NCI-H2029 (cell line): ENCODE data around the gene ESRRA.

Experiments used
- DNase-seq: peaks from one replicate; lab custom pipeline; 2025; lab: John Stamatoyannopoulos, UW

ESRRA gene

GRCh38 chr11:64352099-64352994, 47.0 kb downstream of the ESRRA start:
- no peak for DNase-seq

GRCh38 chr11:64352995-64353714, 47.8 kb downstream of the ESRRA start:
- no peak for DNase-seq

DNA sequence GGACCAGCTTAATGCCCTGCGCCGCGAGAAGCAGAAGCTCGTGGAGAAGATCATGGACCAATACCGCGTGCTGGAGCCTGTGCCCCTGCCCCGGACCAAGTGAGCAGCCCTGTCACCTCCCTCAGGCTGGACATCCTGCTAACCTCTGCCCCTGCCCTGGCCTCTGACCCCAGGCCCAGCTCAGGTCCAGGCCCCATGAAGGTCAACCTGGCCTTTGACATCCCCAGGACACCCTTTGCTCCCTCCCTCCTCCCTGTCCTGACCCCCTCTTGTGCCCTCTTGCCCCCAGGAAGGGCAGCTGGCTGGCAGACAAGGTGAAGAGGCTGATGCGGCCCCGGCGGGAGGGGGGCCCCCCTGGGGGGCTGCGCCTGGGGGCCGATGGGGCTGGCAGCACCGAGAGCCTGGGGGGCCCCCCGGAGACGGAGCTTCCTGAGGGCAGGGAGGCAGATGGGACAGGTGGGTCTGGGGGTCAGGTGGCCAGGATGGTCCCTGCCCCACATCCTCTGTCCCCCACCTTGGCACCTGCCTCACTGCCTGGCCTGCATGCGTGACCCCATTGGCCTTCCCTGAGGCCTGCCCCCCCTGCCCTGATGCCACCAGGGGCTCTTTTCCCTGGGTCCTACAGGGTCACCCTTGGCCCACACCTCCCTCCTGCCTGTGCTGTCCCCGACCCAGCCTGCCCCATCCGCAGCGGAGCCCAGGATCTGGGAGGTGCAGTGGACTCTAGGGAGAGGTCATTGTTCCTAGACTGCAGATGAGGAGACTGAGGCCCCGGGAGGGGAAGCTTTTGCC, 48.6 kb downstream of the ESRRA start:
- DNase-seq, result no peak

GRCh38 chr11:64355078-64355940, 50.0 kb downstream of the ESRRA start:
- peak; percentile 51 for DNase-seq

GRCh38 chr11:64356498-64357411, 51.4 kb downstream of the ESRRA start:
- no peak for DNase-seq

GRCh38 chr11:64357446-64357845, 52.1 kb downstream of the ESRRA start:
- no peak for DNase-seq

GRCh38 chr11:64357904-64358535, 52.7 kb downstream of the ESRRA start:
- DNase-seq, result no peak

GRCh38 chr11:64358536-64358906, 53.2 kb downstream of the ESRRA start:
- no peak for DNase-seq

DNA sequence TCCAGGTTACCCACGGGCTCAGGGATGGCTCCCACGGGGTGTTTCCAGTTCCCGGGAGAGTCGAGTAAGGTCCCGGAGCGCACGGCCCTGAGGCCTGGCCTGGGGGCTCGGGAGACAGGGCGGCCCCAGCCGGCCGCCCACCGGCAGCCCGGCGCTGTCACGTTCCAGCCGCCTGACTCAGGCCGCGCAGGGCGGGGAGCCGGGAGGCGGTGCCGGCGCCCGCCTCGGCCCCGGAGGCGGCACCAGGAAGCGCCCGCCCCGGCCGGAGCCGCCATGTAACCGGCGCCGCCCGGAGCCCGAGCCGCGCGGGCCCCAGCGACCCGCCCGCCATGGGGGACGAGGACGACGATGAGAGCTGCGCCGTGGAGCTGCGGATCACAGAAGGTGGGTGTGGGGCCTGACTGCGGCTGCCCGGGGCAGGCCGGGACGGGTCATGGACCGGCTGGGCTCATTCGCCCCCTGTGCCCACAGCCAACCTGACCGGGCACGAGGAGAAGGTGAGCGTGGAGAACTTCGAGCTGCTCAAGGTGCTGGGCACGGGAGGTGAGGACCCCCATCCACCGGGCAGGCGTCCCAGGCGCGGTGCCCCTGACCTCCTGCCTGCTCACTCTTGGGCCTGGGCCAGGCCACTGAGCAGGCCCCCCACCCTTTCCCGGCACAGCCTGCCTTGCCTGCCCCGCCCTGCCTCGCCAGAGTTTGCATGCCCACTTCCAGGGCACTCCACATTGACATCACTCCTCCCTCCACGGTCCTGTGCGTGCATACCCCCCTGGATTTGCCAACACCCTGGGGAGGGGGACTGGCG, 53.8 kb downstream of the ESRRA start, which contains the start of gene RPS6KA4:
TSS of gene RPS6KA4 (plus strand) at position 256 of the 805 bp plus-strand sequence. CDS start at position 330, 74 bp downstream.
- peak; percentile 26 for DNase-seq

DNA sequence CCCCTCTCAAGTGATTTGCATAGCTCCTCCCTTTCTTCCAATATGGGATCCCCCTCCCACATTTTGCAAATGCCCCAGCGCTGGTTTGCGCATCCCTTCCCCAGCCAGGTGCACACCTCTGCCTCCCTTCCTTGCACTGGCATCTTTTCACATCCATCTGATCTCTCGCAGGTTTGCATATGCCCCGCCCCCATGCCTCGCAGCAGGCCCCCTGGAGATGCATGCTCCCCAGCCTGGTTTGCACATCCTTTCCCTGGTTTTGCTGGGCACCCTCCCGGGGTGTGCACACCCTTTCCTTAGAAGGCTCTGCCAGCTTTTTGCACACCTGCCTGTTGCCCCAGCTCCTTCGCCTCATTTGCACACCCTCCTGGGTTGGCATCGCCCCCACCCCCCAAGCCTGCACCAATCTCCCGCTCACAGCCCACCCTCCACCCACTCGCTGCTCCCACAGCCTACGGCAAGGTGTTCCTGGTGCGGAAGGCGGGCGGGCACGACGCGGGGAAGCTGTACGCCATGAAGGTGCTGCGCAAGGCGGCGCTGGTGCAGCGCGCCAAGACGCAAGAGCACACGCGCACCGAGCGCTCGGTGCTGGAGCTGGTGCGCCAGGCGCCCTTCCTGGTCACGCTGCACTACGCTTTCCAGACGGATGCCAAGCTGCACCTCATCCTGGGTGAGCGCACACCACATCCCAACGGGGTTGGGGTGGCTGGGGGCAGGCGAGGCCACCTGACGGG, 54.6 kb downstream of the ESRRA start:
- DNase-seq, result no peak

- DNase-seq, result no peak
Observed at GRCh38 chr11:64360448-64360921, 55.2 kb downstream of the ESRRA start.

DNA sequence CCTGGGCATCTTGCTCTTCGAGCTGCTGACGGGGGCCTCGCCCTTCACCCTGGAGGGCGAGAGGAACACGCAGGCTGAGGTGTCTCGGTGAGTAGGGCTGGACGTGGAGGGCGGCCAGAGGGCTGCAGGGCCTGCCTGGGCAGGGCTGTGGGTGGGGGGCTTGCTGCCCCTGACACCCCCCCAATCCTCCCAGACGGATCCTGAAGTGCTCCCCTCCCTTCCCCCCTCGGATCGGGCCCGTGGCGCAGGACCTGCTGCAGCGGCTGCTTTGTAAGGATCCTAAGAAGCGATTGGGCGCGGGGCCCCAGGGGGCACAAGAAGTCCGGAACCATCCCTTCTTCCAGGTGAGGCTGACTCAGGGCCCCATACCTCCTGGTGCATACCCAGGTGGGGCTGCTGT, 56.3 kb downstream of the ESRRA start:
- DNase-seq, result no peak

DNA sequence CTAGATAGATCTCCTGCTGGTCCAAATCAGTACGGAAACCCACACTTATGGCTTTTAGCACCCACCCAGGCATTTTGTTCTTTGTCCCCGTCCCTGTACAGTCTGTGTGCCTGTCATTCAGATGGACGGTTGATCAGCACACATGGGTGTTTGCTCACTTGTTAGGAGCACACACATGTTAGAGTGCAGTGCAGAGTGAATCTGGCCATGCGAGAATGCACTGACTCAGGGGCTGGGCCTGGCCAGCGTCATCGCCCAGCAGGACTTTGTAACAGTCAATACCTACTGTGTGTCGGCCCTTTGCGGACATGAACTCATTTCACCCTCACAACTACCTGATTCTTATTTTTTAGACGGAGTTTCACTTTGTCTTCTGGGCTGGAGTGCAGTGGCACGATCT, 57.0 kb downstream of the ESRRA start:
- no peak for DNase-seq

DNA sequence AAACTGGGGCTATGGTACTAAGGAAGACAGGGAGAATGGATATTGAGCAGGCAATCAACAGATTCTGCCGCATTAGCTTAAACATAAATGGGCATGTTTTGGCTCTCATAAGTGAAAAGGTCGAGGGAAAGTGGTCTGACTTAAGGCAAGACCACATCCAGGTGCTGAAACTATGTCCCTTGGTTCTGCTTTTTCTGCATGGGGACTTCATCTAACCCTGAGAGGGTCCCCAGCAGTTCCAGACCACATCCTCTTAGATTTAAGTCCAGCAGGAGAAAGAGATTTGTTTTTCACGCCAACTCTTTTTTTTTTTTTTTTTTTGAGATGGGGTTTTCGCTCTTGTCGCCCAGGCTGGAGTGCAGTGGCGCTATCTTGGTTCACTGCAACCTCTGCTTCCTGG, 59.1 kb downstream of the ESRRA start:
- no peak for DNase-seq

DNA sequence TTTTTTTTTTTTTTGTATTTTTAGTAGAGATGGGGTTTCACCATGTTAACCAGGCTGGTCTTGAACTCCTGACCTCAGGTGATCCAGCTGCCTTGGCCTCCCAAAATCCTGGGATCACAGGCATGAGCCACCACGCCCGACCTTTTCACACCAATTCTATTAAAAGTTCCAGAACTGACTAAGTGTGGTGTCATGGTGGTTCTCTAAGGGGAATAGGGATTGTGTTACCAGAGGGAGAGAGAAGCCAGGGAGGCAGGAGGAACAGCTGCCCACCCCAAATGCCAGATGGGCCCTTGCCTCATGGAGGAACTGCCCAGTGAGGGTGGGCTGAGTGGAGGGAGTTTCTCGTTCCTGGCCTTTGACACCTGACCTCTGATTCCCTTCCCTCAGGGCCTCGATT, 59.6 kb downstream of the ESRRA start:
- DNase-seq, result no peak
